Measurements from ENCODE around the gene TRPC6. TPM values are rescaled to one million over a fixed set of nuclear protein-coding genes. Genes with fewer than 3 reads are reported as not detected.

The TRPC6 gene
- total and polyA plus RNA-seq, 7 donors: 0.04 to 1.1 (median 0.21) TPM

DNA sequence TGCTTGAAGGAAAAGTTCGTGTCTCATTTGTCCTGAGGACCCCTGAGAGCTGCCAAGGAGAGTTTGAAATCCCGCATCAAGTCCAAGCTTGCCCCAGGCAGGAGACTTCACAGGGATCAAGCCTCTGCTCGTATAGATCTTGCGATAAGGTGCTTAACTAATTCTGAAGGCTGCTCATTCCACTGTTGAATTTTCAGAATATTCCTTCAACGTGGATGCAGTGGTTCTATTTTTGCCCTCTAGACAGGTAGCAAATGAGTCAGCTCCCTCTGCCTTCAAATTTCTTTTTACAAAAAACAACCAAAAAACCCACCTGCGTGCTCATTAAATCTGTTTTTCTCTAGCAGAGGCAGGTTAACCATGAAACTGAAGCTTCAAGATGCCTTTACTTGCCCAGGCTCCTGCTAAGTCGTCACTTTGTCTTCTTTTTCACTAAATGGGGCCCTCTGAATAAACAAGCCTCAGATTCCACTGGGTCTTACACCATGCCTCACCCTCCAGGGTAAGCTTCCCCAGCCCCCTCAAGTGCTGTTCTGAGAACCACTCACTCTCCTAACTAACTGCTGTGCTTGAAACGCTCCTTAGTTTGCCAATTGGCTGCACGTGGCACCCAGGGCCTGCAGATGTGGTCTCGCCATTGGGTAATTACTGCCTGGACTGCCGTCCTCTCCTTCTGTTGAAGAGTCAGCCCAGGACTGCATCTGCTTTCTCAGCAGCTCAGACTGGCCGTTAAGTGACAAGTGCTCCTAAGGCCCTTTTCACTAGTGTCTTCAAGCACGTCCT lies 105.0 kb downstream of the TRPC6 start:
- WGBS, 3 donors: 42 to 51% (median 46%) methylated on average over 13 of the region's 13 CpGs
- Histone ChIP-seq H3K27me3 (ENCODE audit: insufficient read depth in 3 of 3, low read length in 2 of 3) (no peaks in the 10 kb centered on the region), H3K27ac (no peak overlapping the region), H3K9me3 (no peaks in the 10 kb centered on the region), H3K4me3 (no peak overlapping the region), H3K36me3 (ENCODE audit: insufficient read depth in 1 of 2, low read depth in 1 of 2) (no peaks in the 10 kb centered on the region), H3K4me1 (no peaks in the 10 kb centered on the region)
- DNase-seq: no peak
- intact Hi-C loops (cut with DNase I): no loop called here
- ATAC-seq: no peak
- no peak for TF ChIP-seq CTCF (IDR thresholded peaks at IDR 0.05)

DNA sequence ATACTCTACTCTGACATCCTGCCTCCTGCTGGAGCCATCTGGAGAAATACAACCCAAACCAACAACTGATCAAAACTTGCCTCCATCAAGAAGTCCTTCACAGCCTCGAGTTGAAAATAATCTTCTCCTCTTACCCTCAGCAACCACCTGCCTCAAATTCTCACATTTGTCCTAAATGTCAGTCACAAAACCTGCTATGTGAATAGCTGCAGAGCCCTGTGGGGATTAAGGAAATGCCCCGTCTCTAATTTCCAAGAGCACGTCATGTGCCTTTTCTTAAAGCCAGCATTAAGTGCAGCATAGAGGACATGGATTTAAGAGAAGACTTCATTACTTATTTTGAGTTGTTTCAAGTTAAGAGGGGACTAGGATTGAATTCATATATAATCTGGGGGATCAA lies 105.9 kb downstream of the TRPC6 start:
- ATAC-seq: no peak
- no peak for DNase-seq
- Histone ChIP-seq H3K4me3 (no peak overlapping the region), H3K27ac (no peak overlapping the region), H3K9me3 (no peaks in the 10 kb centered on the region), H3K36me3 (ENCODE audit: insufficient read depth in 1 of 2, low read depth in 1 of 2) (no peaks in the 10 kb centered on the region), H3K4me1 (no peaks in the 10 kb centered on the region), H3K27me3 (ENCODE audit: insufficient read depth in 3 of 3, low read length in 2 of 3) (no peaks in the 10 kb centered on the region)
- intact Hi-C loops (cut with DNase I): no loop called here
- no peak for TF ChIP-seq CTCF (IDR thresholded peaks at IDR 0.05)
- WGBS, 3 donors: 20 to 39% (median 28%) methylated on average over 3 of the region's 3 CpGs

DNA sequence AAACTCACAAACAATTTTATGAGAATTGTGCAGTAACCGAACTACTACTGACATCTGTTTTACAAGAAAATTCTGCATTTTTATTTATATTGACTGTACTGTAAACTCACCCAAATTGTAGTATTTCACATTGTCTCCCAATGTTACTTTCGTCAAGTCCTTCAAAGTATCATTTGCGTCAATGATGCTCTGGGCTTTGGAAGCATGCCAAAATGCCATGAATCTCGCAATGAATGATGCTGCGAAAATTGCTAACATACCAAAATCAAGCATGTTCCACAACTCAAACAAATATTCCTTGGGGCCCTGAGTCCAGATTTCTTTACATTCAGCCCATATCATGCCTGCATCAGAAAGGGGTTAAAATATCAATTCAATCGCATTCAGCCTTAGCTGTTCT lies 107.6 kb downstream of the TRPC6 start:
- DNase-seq: no peak
- H3K4me3 ChIP-seq: no peak overlapping the region
- no peak overlapping the region for H3K27ac ChIP-seq
- intact Hi-C loops (cut with DNase I): no loop called here
- H3K4me1 ChIP-seq: no peaks in the 10 kb centered on the region
- no peak for TF ChIP-seq CTCF (IDR thresholded peaks at IDR 0.05)
- no peaks in the 10 kb centered on the region for H3K36me3 ChIP-seq (ENCODE audit: insufficient read depth in 1 of 2, low read depth in 1 of 2)
- no peak for ATAC-seq
- H3K27me3 ChIP-seq (ENCODE audit: insufficient read depth in 3 of 3, low read length in 2 of 3): no peaks in the 10 kb centered on the region
- WGBS, 3 donors: 73 to 84% (median 77%) methylated on average over 6 of the region's 6 CpGs
- H3K9me3 ChIP-seq: no peaks in the 10 kb centered on the region

DNA sequence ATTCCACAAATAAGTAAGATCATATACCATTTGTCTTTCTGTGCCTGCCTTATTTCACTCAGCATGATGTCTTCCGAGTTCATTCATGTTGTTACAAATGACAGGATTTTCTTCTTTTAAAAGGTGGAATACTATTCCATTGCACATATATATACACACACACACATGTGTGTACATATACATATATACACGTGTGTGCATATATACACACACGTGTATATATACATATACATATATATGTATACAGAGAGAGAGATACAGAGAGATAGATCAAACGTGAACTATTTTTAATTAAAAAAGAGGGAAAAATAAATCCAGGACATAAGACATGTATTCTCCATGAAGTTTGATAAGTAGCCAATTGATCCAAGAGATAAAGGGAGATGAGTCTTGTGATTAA lies 108.1 kb downstream of the TRPC6 start:
- no peaks in the 10 kb centered on the region for H3K4me1 ChIP-seq
- ATAC-seq: no peak
- no peaks in the 10 kb centered on the region for H3K27me3 ChIP-seq (ENCODE audit: insufficient read depth in 3 of 3, low read length in 2 of 3)
- no peak for TF ChIP-seq CTCF (IDR thresholded peaks at IDR 0.05)
- no peak overlapping the region for H3K27ac ChIP-seq
- intact Hi-C loops (cut with DNase I): no loop called here
- H3K4me3 ChIP-seq: no peak overlapping the region
- WGBS, 3 donors: 86 to 87% (median 86%) methylated on average over 4 of the region's 4 CpGs
- DNase-seq: no peak
- H3K9me3 ChIP-seq: no peaks in the 10 kb centered on the region
- H3K36me3 ChIP-seq (ENCODE audit: insufficient read depth in 1 of 2, low read depth in 1 of 2): no peaks in the 10 kb centered on the region

DNA sequence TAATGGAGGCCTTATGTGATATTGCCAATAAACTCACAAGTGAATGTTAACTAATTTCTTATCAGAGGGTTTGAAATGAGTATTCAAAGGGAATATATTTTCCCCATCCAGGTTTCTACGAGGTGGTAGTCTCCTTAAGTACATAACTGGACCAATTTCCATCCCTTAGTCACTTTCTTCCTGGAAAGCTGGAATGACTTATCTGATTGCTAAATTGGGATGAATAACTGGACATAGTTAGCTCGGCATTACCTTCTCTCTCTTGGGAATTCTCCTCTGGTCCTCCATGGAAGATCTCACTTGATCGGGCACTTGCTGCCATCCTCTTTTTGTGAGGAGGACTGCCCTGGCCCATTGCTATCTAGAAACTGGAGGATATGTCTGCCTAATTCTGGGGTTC lies 109.1 kb downstream of the TRPC6 start:
- Histone ChIP-seq H3K4me1 (no peaks in the 10 kb centered on the region), H3K9me3 (no peaks in the 10 kb centered on the region), H3K36me3 (ENCODE audit: insufficient read depth in 1 of 2, low read depth in 1 of 2) (no peaks in the 10 kb centered on the region), H3K4me3 (no peak overlapping the region), H3K27me3 (ENCODE audit: insufficient read depth in 3 of 3, low read length in 2 of 3) (no peaks in the 10 kb centered on the region), H3K27ac (no peak overlapping the region)
- intact Hi-C loops (cut with DNase I): no loop called here
- 72 to 79% (median 72%) methylated on average over 3 of the region's 3 CpGs for WGBS, 3 donors
- DNase-seq: no peak
- TF ChIP-seq CTCF (IDR thresholded peaks at IDR 0.05): no peak
- ATAC-seq: no peak

Measured in psoas muscle (tissue), 8 donors.